Loucy (cell line): ENCODE measurements around the gene HNF1B.

ENCODE experiments used
- H2AFZ ChIP-seq: fragments of 200-600 bp; sonication (generic); 2 replicates; pipeline ENCODE4 v1.6.0; 2016; ENCODE audit warnings: antibody characterized with exemption, mild to moderate bottlenecking, low read length, moderate library complexity
- H3F3A ChIP-seq: fragments of 200-600 bp; 2 replicates; pipeline ENCODE4 v1.6.0; 2016; ENCODE audit warnings: antibody characterized with exemption, low read depth, mild to moderate bottlenecking
- H3K27me3 ChIP-seq: fragments of 200-600 bp; sonication (generic); 2 replicates; pipeline ENCODE4 v1.6.1; 2014; ENCODE audit warnings: low read length, mild to moderate bottlenecking; ENCODE audit not compliant: insufficient read depth, poor library complexity, severe bottlenecking
- H3K36me3 ChIP-seq: fragments of 200-600 bp; sonication (generic); 2 replicates; pipeline ENCODE4 v1.6.1; 2016; ENCODE audit warnings: low read length; ENCODE audit not compliant: insufficient read depth
- H3K4me1 ChIP-seq: fragments of 200-600 bp; sonication (generic); 2 replicates; pipeline ENCODE4 v1.5.1; 2014; ENCODE audit warnings: low read length, mild to moderate bottlenecking; ENCODE audit not compliant: insufficient read depth, poor library complexity, severe bottlenecking
- H3K4me2 ChIP-seq: fragments of 200-600 bp; sonication (generic); 2 replicates; pipeline ENCODE4 v1.6.0; 2014; ENCODE audit warnings: antibody characterized with exemption, low read length, low read depth, mild to moderate bottlenecking; ENCODE audit not compliant: poor library complexity, severe bottlenecking
- H3K4me3 ChIP-seq: fragments of 200-600 bp; sonication (generic); 2 replicates; pipeline ENCODE4 v1.5.1; 2014; ENCODE audit warnings: low read length, mild to moderate bottlenecking, mixed read lengths; ENCODE audit not compliant: poor library complexity, severe bottlenecking
- H3K79me2 ChIP-seq: fragments of 200-600 bp; sonication (generic); 2 replicates; pipeline ENCODE4 v1.6.1; 2014; ENCODE audit warnings: low read length; ENCODE audit not compliant: insufficient read depth
- H3K9ac ChIP-seq: fragments of 200-600 bp; sonication (generic); 2 replicates; pipeline ENCODE4 v1.6.0; 2014; ENCODE audit warnings: mild to moderate bottlenecking, low read depth, low read length, moderate library complexity; ENCODE audit not compliant: poor library complexity, severe bottlenecking
- H3K9me2 ChIP-seq: fragments of 200-600 bp; sonication (generic); replicated peaks from 2 replicates; pipeline ENCODE4 v1.6.1; 2016; ENCODE audit warnings: low read depth, low read length, mixed read lengths
- H3K9me3 ChIP-seq: fragments of 200-600 bp; sonication (generic); 2 replicates; pipeline ENCODE4 v1.6.1; 2014; ENCODE audit warnings: mild to moderate bottlenecking, antibody characterized with exemption, low read length, low read depth; ENCODE audit not compliant: insufficient read depth
- H4K20me1 ChIP-seq: fragments of 200-600 bp; sonication (generic); 2 replicates; pipeline ENCODE4 v1.6.0; 2014; ENCODE audit warnings: antibody characterized with exemption, low read length, mild to moderate bottlenecking; ENCODE audit not compliant: insufficient read depth, poor library complexity, severe bottlenecking
- CTCF ChIP-seq: fragments of 200-600 bp; sonication (generic); conservative IDR thresholded peaks from 2 replicates; pipeline ENCODE4 v1.5.1; 2014; ENCODE audit warnings: mild to moderate bottlenecking, antibody characterized with exemption, low read length
- EZH2phosphoT487 ChIP-seq: fragments of 200-600 bp; IDR thresholded peaks from 2 replicates; pipeline ENCODE4 v1.6.1; 2018; ENCODE audit warnings: antibody characterized with exemption, mild to moderate bottlenecking, moderate library complexity, borderline replicate concordance

The HNF1B gene

GRCh38 chr17:37671028-37671823 is 73.6 kb downstream of the HNF1B start:
- Histone ChIP-seq H2AFZ (no peak overlapping the region), H3K79me2 (no peaks in the 10 kb centered on the region), H3K27me3 (no peaks in the 10 kb centered on the region), H4K20me1 (no peaks in the 10 kb centered on the region), H3K4me2 (no peak overlapping the region), H3K9me2 (no peaks in the 10 kb centered on the region), H3F3A (no peaks in the 10 kb centered on the region), H3K9me3 (no peaks in the 10 kb centered on the region), H3K4me1 (peaks cover 5% of the 10 kb centered on the region), H3K36me3 (no peaks in the 10 kb centered on the region), H3K4me3 (no peak overlapping the region), H3K9ac (no peak overlapping the region)
- TF ChIP-seq CTCF: no peak
- TF ChIP-seq EZH2phosphoT487: no peak

DNA sequence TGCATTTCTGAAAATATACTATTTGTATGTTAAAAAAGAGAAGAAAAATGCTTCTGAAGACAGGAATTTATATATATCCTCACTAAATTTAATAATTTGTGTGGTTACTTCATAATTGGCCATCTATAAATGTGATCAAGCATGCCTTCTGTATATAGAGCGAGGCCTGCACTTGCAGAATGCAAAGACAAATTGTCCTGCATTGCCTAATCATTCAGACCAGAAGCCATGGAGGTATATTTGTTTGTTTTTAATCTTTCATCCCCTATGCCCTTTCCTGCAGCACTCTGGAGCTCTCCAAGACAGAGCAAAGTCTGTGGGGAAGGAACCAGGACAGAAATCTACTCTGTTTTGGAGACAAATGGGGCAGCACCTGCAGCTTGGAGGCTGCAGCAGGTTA is 77.8 kb downstream of the HNF1B start:
- H3K9me3 ChIP-seq: no peaks in the 10 kb centered on the region
- H3F3A ChIP-seq: no peaks in the 10 kb centered on the region
- H3K27me3 ChIP-seq: no peaks in the 10 kb centered on the region
- H3K4me2 ChIP-seq: no peak overlapping the region
- no peaks in the 10 kb centered on the region for H3K79me2 ChIP-seq
- no peaks in the 10 kb centered on the region for H3K9me2 ChIP-seq
- H3K9ac ChIP-seq: no peak overlapping the region
- TF ChIP-seq CTCF (no peak), EZH2phosphoT487 (no peak)
- H2AFZ ChIP-seq: no peak overlapping the region
- no peaks in the 10 kb centered on the region for H3K36me3 ChIP-seq
- H3K4me3 ChIP-seq: no peak overlapping the region
- H4K20me1 ChIP-seq: no peaks in the 10 kb centered on the region
- H3K4me1 ChIP-seq: no peaks in the 10 kb centered on the region

DNA sequence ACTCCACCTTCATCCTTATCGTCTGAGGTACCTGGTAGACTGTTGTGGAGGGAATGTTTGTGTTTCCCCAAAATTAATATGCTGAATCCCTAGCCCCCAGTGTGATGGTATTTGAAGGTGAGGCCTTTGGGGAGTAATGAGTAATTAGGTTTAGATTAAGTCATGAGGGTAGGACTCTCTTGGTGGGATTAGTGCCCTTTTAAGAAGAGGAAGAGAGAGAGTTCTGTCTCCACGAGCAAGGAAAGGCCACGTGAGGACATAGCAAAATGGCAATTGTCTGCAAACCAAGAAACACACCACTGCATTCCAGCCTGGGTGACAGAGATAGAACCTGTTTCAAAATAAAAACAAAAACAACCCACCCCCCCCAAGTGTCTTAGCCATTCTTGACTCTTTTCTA is 80.6 kb downstream of the HNF1B start:
- no peaks in the 10 kb centered on the region for H3F3A ChIP-seq
- H3K4me2 ChIP-seq: no peak overlapping the region
- no peaks in the 10 kb centered on the region for H3K27me3 ChIP-seq
- H4K20me1 ChIP-seq: no peaks in the 10 kb centered on the region
- no peaks in the 10 kb centered on the region for H3K4me1 ChIP-seq
- no peak overlapping the region for H3K4me3 ChIP-seq
- no peak for TF ChIP-seq EZH2phosphoT487
- no peak for TF ChIP-seq CTCF
- no peaks in the 10 kb centered on the region for H3K9me3 ChIP-seq
- no peaks in the 10 kb centered on the region for H3K36me3 ChIP-seq
- no peak overlapping the region for H3K9ac ChIP-seq
- H3K9me2 ChIP-seq: no peaks in the 10 kb centered on the region
- no peaks in the 10 kb centered on the region for H3K79me2 ChIP-seq
- H2AFZ ChIP-seq: no peak overlapping the region
